Mucosa of descending colon (tissue), 3 donors: ENCODE measurements around the gene PRSS33. TPM values are rescaled to one million over a fixed set of nuclear protein-coding genes. Genes with fewer than 3 reads are reported as not detected.

Experiments used
- ATAC-seq: fragments of 200-7000 bp; cut with Tn5 transposase; one replicate; pipeline ENCODE4 v1.9.1; 2020; ENCODE audit warnings: mild to moderate bottlenecking, moderate library complexity
- DNase-seq, 3 donors: peaks; one replicate each; pipeline ENCODE4 v3.0.0-alpha.2; 2020
- H3K36me3 ChIP-seq: fragments of 200-600 bp; one replicate; pipeline ENCODE4 v1.8.0; 2021; ENCODE audit warnings: low read depth, mild to moderate bottlenecking
- H3K4me1 ChIP-seq: fragments of 200-600 bp; one replicate; pipeline ENCODE4 v1.8.0; 2021; ENCODE audit warnings: low read depth, mild to moderate bottlenecking
- H3K4me3 ChIP-seq: fragments of 200-600 bp; one replicate; pipeline ENCODE4 v1.8.0; 2021; ENCODE audit warnings: mild to moderate bottlenecking
- H3K9me3 ChIP-seq: fragments of 200-600 bp; one replicate; pipeline ENCODE4 v1.8.0; 2021; ENCODE audit warnings: mild to moderate bottlenecking
- intact Hi-C, 2 donors: fragments of 100-400 bp; cut with DNase I in 1 of 2; cut with micrococcal nuclease in 1 of 2; formaldehyde crosslinking; loops; one replicate each; pipeline versions ENCODE4 v1.11.0 to v1.11.1; 2022; cut with DNase I, micrococcal nuclease
- total RNA-seq, 3 donors: library from RNA; stranded (reverse); fragmentation: NEBNext Ultra II Directional in 2 of 3; extraction: Animal tissue kit (Norgen Biotek cat#: 25700) in 2 of 3; gene quantifications; one replicate each; pipeline versions ENCODE4 v1.2.1 to v1.2.4, GENCODE V29; 2021 to 2023
- TF ChIP-seq, protein P1 (sequence below): fragments of 200-600 bp; IDR thresholded peaks from one replicate; pipeline ENCODE4 v1.8.0; 2022; ENCODE audit warnings: antibody characterized with exemption, mild to moderate bottlenecking
- donor health status: DM: no; HTN: no; CAD: no; lungs with moderate emphysema.
- donor health status: DM: no; HTN: no; CAD: no.
- donor health status: DM: no; HTN: yes; CAD: no.

Gene PRSS33
- total RNA-seq, 3 donors from 2014 or later = not detected

- intact Hi-C loops = no loop called here
- no peak overlapping the region for H3K4me3 ChIP-seq
- ATAC-seq (no peak), DNase-seq (peak in 2 of 3 donors; percentile 36 to 53)
- no peaks in the 10 kb centered on the region for H3K36me3 ChIP-seq
- peaks cover 6% of the 10 kb centered on the region for H3K9me3 ChIP-seq
- peaks cover 20% of the 10 kb centered on the region for H3K4me1 ChIP-seq
- TF ChIP-seq, protein P1, sequence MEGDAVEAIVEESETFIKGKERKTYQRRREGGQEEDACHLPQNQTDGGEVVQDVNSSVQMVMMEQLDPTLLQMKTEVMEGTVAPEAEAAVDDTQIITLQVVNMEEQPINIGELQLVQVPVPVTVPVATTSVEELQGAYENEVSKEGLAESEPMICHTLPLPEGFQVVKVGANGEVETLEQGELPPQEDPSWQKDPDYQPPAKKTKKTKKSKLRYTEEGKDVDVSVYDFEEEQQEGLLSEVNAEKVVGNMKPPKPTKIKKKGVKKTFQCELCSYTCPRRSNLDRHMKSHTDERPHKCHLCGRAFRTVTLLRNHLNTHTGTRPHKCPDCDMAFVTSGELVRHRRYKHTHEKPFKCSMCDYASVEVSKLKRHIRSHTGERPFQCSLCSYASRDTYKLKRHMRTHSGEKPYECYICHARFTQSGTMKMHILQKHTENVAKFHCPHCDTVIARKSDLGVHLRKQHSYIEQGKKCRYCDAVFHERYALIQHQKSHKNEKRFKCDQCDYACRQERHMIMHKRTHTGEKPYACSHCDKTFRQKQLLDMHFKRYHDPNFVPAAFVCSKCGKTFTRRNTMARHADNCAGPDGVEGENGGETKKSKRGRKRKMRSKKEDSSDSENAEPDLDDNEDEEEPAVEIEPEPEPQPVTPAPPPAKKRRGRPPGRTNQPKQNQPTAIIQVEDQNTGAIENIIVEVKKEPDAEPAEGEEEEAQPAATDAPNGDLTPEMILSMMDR = no peak
Measured at GRCh38 chr16:2798723-2799204, 11.4 kb upstream of the PRSS33 start.

DNA sequence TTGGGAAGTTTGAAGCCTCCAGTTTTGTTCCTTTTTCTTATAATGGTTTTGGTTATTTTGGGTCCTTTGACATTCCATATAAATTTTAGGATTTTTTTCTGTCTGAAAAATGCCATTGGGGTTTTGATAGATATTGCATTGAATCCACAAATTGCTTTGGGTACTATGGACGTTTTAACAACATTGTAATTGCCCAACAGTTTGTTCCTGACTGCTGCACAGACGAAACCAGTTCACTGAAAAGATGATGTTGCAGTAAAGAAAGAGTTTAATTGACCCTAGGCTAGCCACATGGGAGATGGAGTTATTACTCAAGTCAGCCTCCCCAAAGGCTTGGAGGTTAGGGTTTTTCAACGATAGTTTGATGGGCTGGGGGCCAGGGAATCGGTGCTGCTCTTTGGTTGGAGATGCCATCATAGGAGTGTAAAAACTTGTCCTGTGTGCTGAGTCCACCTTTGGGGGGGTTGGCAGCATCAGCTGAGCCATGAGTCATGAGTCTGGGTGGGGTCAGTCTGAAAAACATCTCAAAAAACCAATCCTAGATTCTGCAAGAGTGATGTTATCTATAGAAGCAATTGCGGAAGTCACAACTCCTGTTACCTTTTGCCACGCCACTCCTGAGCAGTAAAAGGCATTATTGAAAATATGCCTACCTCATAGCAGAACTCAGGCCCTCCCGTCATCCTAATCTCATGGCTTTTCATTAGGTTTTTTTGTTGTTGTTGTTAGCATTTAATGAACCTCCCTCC lies 8.2 kb upstream of the PRSS33 start:
- ATAC-seq (peak; percentile 54), DNase-seq (peak; percentile 48 to 61 (median 51))
- Histone ChIP-seq H3K36me3 (no peaks in the 10 kb centered on the region), H3K4me3 (no peak overlapping the region), H3K9me3 (no peaks in the 10 kb centered on the region), H3K4me1 (peaks cover 20% of the 10 kb centered on the region)
- TF ChIP-seq, protein P1 = no peak
- intact Hi-C loops = no loop called here

DNA sequence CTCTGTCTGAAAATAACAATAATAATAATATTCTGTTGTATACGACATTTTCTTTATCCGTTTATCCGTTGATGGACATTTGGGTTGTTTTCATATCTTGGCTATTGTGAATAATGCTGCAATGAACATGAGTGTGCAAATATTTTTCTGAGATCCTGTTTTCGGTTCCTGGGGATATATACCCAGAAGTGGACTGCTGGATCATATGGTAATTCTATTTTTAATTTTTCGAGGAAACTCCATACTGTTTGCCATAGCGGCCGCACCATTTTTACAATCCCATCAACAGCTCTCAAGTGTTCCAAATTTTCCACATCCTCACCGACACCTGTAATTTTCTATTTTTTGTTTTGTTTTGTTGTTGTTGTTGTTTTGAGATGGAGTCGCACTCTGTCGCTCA lies 5.6 kb upstream of the PRSS33 start:
- Histone ChIP-seq H3K4me3 (no peak overlapping the region), H3K4me1 (peaks cover 12% of the 10 kb centered on the region), H3K9me3 (no peaks in the 10 kb centered on the region), H3K36me3 (no peaks in the 10 kb centered on the region)
- DNase-seq = no peak
- TF ChIP-seq, protein P1 = no peak
- intact Hi-C loops = no loop called here
- ATAC-seq = no peak

DNA sequence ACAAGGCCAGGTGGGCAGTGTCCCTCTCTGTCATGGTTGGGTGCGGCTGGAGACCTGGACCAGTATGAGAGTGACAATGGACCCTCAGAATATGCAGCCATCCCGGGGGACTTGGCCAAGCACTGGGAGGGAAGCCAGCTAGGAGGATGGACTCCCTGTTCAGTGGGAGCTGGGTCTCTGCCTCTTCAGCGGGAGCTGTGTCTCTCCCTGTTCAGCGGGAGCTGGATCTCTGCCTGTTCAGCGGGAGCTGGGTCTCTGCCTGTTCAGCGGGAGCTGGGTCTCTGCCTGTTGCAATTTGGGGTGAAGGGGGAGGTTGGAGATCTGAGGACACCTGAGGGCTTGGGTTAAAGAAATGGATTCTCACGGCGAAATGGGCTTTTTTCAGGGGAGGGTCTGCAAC lies 3.8 kb upstream of the PRSS33 start:
- DNase-seq (peak in 2 of 3 donors; percentile 10 to 34), ATAC-seq (no peak)
- TF ChIP-seq, protein P1 = no peak
- H3K4me3 ChIP-seq = no peak overlapping the region
- no peaks in the 10 kb centered on the region for H3K36me3 ChIP-seq
- no peaks in the 10 kb centered on the region for H3K9me3 ChIP-seq
- peaks cover 12% of the 10 kb centered on the region for H3K4me1 ChIP-seq
- intact Hi-C loops = no loop called here

DNA sequence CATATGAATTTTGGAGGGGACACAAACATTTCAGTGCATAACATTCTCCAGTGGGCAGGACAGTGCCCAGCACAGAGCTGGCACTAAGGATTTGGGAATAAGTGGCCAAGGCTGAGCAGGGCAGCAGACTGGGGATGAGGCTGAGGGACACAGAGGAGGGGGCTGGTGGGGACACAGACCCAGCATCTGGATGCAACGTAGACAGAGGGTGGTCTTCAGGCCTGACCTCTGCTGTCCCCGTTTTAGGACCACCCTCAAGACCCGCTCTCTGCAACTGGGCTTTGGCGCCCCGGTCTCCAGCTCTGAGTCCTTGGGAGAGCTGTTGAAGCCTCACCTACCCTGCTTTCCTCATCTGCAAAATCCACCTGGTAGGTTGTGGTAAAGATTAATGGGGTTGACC lies 3.3 kb upstream of the PRSS33 start:
- H3K9me3 ChIP-seq = no peaks in the 10 kb centered on the region
- H3K36me3 ChIP-seq = no peaks in the 10 kb centered on the region
- intact Hi-C loops = no loop called here
- ATAC-seq = no peak
- H3K4me3 ChIP-seq = no peak overlapping the region
- H3K4me1 ChIP-seq = peaks cover 12% of the 10 kb centered on the region
- TF ChIP-seq, protein P1 = no peak
- DNase-seq = peak in 2 of 3 donors; percentile 4 to 38
